ENCODE results near the gene AKNA.

The AKNA gene

DNA sequence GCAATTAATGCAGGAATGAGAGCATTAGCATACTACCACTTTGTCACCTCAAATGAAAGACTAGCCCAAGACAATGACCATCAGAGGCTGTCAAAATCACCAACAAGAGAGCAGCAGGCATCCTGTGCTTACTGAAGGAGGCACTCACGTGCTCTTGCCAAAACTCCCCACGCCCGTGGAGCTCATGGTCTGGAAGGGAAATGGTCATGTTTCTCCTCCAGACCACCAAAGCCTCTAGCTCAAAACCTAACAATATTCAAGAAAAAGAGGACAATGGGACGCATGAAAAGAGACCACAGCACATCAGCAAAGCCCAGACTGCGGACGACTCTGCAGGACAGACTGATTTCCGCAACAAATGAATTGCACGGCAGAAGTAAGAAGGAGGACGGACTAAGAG lies 12.8 kb downstream of the AKNA start:
- Histone ChIP-seq H3K4me1 (ENCODE audit: control insufficient read depth, insufficient read depth, low read length, unreplicated experiment) (peaks cover 24% of the 10 kb centered on the region), H3K36me3 (ENCODE audit: insufficient read depth, low read length) (peaks cover 8% of the 10 kb centered on the region; the same call in 1 of the 2 replicates), H3K4me3 (ENCODE audit: low read depth, low read length) (no peak overlapping the region), H3K27ac (ENCODE audit: low read depth, low read length) (no peak overlapping the region), H3K27me3 (ENCODE audit: insufficient read depth, low read length) (no peaks in the 10 kb centered on the region), H2AFZ (ENCODE audit: low read length, unreplicated experiment) (no peak overlapping the region), H3K79me2 (ENCODE audit: control insufficient read depth, insufficient read depth, low read length, unreplicated experiment) (no peaks in the 10 kb centered on the region)

DNA sequence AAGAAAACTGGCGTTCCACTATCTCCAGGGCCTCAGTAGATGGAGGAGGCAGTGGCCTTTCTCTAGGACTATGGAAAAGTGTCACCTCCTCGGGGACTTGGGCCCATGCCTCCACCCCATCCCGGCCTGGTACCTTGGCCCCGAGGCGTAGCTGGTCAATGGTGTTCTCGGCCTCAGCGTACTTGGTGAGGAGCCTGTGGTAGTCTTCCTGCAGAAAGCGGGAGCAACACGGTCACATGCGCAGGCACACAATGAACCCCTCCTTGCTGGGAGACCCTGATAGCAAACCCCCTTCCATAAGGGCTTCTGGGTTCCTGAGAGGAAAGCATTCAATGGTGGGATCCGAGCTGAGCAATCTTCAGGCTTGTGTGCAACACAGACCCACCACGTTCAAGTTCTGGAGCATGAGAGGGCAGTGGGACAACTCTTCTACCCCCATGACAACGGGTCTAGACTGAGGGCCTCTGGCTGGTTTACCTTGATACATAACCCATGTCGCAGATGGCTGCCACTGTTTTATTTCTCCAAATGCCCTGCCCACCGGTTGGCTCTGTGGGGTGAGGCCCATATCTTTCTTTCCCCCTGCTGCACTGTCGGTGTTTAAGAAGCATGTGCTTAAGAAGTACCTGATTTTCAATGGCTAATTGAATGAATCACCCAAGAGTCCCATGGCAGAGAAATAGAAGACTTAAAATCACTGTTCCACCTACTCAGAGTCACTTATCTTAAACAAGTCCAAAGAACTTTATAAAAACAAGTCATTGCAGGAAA lies 13.6 kb downstream of the AKNA start:
- H3K27me3 ChIP-seq (ENCODE audit: insufficient read depth, low read length) = no peaks in the 10 kb centered on the region
- H2AFZ ChIP-seq (ENCODE audit: low read length, unreplicated experiment) = no peak overlapping the region
- H3K4me1 ChIP-seq (ENCODE audit: control insufficient read depth, insufficient read depth, low read length, unreplicated experiment) = peaks cover 24% of the 10 kb centered on the region
- no peak overlapping the region for H3K4me3 ChIP-seq (ENCODE audit: low read depth, low read length)
- H3K79me2 ChIP-seq (ENCODE audit: control insufficient read depth, insufficient read depth, low read length, unreplicated experiment) = no peaks in the 10 kb centered on the region
- H3K27ac ChIP-seq (ENCODE audit: low read depth, low read length) = no peak overlapping the region
- 0 out of 2 replicates have a peak, but pooled peaks cover under 1% of the 10 kb centered on the region for H3K36me3 ChIP-seq (ENCODE audit: insufficient read depth, low read length)

DNA sequence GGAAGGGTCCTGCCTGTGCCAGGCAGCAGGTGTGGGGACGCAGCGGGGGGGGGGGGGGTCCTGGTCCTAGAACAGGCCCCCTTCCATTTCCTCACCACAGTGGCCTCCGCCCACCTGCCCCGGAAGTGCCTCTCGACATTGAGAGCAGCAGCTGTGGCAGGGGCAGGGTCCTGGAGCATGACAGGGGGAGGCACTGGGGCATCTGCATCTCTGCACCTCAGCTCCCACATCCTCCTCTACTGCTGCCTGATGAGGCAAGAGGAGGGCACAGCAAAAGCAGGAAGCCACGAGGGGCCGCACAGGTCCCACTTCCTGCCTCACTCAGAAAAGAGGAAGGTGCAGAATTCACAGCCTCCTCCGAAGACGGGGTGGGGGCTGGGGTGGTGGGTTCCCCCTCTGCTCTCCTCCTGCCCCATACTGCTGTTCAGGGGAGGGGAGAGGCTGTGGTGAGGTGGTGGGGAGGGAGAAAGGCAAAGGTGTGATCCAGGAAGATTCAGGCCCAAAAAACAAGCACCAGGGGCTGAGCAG lies 14.8 kb downstream of the AKNA start:
- Histone ChIP-seq H3K4me3 (ENCODE audit: low read depth, low read length) (no peak overlapping the region), H2AFZ (ENCODE audit: low read length, unreplicated experiment) (no peak overlapping the region), H3K27me3 (ENCODE audit: insufficient read depth, low read length) (no peaks in the 10 kb centered on the region), H3K79me2 (ENCODE audit: control insufficient read depth, insufficient read depth, low read length, unreplicated experiment) (no peaks in the 10 kb centered on the region), H3K4me1 (ENCODE audit: control insufficient read depth, insufficient read depth, low read length, unreplicated experiment) (peaks cover 26% of the 10 kb centered on the region), H3K36me3 (ENCODE audit: insufficient read depth, low read length) (no peaks in the 10 kb centered on the region), H3K27ac (ENCODE audit: low read depth, low read length) (peak overlapping the region; percentile 33)

DNA sequence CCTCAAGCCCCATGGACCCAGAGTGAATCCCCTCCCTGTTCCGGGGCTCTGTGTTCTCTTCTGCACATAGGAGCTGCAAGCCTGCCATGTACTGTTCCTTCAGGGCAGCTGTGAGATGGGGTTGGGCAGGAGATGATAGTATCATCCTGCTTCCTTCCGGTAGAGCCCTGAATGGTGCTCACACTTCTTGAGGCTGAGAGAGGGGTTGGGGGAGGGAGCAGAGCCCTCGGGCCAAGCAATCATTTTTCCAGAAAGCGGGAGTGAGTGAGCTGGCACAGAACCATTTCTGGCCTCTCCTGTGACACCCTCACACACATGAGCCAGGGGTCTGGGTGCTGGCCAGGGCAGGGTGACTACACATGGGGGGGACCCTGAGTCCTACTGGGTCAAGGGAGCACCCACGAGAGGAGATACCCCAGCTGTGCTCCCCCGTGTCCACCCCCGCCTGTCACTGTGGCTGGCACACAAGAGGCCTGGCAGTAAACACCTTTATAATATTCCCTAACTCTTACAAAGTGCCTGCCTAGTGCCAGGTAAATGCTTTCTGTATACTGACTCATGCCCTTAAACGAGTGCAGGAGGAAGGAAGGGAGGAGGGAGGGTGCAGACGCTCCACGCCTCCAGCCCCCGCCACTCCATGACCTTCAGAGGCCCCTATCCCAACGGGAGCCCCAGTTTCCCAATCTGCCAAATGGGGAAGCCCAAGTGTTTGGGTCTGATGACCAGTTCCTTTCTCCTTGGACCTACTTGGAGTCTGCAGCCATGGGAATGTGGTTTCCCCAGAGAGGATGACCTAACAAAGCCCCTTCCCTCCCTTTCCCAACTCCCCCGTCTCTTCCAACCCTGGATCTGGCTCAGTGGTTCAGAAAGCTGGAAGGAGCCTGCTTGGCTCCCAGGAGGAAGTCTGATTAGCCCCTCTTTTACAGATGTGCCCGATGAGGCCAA lies 15.5 kb downstream of the AKNA start:
- Histone ChIP-seq H3K4me1 (ENCODE audit: control insufficient read depth, insufficient read depth, low read length, unreplicated experiment) (peaks cover 28% of the 10 kb centered on the region), H3K79me2 (ENCODE audit: control insufficient read depth, insufficient read depth, low read length, unreplicated experiment) (no peaks in the 10 kb centered on the region), H2AFZ (ENCODE audit: low read length, unreplicated experiment) (no peak overlapping the region), H3K36me3 (ENCODE audit: insufficient read depth, low read length) (no peaks in the 10 kb centered on the region), H3K4me3 (ENCODE audit: low read depth, low read length) (no peak overlapping the region), H3K27ac (ENCODE audit: low read depth, low read length) (peak overlapping the region; percentile 29; the same call in 1 of the 2 replicates), H3K27me3 (ENCODE audit: insufficient read depth, low read length) (no peaks in the 10 kb centered on the region)

DNA sequence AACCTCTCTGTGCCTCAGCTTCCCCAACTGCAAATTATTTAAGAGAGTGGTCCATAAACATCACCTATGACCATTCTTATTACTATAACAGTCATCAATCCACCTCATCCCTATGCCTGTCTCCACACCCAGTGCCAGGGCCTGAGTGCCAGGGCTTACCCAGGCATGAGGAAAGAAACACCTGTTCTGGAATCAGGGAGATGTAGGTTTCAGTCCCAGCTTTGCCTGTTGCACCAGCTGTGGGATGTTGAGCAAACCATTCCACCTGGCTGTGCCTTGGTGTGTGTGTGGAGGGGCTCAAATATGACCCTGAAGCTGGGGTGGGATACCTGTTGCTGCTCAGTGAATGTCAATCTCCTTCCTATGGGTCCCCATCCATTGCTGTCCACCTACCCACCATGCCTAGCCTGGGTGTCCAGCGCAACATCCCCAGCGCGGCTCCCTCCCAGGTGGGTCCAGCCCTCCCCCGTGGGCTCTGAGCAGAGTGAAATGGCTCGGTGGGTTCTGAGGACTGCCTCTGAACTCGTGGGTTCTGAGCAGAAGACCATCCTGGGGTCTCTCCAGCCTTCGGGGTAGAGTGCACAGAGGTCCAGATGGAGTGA lies 16.3 kb downstream of the AKNA start:
- Histone ChIP-seq H2AFZ (ENCODE audit: low read length, unreplicated experiment) (no peak overlapping the region), H3K36me3 (ENCODE audit: insufficient read depth, low read length) (no peaks in the 10 kb centered on the region), H3K27ac (ENCODE audit: low read depth, low read length) (peak overlapping the region; percentile 29; the same call in 1 of the 2 replicates), H3K79me2 (ENCODE audit: control insufficient read depth, insufficient read depth, low read length, unreplicated experiment) (no peaks in the 10 kb centered on the region), H3K27me3 (ENCODE audit: insufficient read depth, low read length) (no peaks in the 10 kb centered on the region), H3K4me3 (ENCODE audit: low read depth, low read length) (no peak overlapping the region), H3K4me1 (ENCODE audit: control insufficient read depth, insufficient read depth, low read length, unreplicated experiment) (peaks cover 36% of the 10 kb centered on the region)

DNA sequence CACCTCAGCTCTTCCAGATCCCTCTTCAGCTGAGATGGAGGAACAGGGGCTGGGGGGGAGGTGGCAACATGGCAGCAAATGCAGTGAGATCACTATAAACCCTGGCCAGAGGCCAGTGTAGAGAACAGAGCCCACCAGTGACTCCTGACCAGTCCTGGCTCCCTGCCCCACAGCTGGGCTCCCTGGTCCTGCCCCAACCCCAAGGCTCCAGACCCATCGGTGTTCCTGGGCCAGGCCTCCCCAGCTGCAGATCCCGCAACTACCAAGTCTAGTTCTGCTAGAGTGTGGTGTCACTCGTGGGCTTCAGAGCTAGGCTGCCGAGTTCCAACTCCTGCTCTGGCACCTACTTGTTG lies 16.8 kb downstream of the AKNA start:
- Histone ChIP-seq H3K4me1 (ENCODE audit: control insufficient read depth, insufficient read depth, low read length, unreplicated experiment) (peaks cover 40% of the 10 kb centered on the region), H3K36me3 (ENCODE audit: insufficient read depth, low read length) (no peaks in the 10 kb centered on the region)

DNA sequence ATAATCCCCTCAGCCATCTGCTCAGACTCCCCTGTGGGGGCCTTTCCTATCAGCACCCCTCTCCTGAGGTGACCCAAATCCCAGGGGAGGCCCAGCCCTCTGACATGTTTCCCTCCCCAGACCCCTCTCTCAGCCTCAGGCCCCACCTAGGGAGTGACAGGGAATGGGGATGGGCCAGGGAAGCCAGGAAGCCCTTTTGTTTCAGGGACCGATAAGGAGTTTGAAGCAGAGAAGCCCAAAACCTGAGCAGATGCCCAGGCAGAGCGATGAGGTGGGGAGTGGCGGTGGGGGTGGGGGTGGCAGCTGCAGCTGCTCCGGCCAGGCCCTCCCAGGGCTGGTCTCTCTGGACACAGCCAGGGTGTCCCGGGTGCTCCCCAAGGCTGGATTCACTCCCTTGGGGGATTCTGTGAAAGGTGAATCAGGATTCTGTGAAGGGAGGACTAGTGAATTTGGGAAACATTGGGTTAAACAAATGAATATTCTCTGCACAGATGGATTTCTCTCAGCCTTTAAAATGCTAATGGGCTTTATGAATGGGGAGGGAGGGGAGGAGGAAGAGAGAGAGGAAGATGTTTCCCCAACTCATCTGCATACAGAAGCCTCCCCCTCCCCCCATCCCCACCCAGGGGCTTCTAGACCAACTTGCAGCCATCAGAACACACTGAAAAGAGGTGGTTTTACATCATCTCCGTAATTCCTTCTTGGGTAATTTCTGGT lies 17.4 kb downstream of the AKNA start:
- Histone ChIP-seq H3K79me2 (ENCODE audit: control insufficient read depth, insufficient read depth, low read length, unreplicated experiment) (no peaks in the 10 kb centered on the region), H3K4me3 (ENCODE audit: low read depth, low read length) (no peak overlapping the region), H3K36me3 (ENCODE audit: insufficient read depth, low read length) (no peaks in the 10 kb centered on the region)

More for the DNA sequence above, 16.8 kb downstream of the AKNA start:
- no peak overlapping the region for H3K4me3 ChIP-seq (ENCODE audit: low read depth, low read length)
- H3K27ac ChIP-seq (ENCODE audit: low read depth, low read length) = no peak overlapping the region
- no peak overlapping the region for H2AFZ ChIP-seq (ENCODE audit: low read length, unreplicated experiment)
- no peaks in the 10 kb centered on the region for H3K27me3 ChIP-seq (ENCODE audit: insufficient read depth, low read length)
- H3K79me2 ChIP-seq (ENCODE audit: control insufficient read depth, insufficient read depth, low read length, unreplicated experiment) = no peaks in the 10 kb centered on the region

DNA sequence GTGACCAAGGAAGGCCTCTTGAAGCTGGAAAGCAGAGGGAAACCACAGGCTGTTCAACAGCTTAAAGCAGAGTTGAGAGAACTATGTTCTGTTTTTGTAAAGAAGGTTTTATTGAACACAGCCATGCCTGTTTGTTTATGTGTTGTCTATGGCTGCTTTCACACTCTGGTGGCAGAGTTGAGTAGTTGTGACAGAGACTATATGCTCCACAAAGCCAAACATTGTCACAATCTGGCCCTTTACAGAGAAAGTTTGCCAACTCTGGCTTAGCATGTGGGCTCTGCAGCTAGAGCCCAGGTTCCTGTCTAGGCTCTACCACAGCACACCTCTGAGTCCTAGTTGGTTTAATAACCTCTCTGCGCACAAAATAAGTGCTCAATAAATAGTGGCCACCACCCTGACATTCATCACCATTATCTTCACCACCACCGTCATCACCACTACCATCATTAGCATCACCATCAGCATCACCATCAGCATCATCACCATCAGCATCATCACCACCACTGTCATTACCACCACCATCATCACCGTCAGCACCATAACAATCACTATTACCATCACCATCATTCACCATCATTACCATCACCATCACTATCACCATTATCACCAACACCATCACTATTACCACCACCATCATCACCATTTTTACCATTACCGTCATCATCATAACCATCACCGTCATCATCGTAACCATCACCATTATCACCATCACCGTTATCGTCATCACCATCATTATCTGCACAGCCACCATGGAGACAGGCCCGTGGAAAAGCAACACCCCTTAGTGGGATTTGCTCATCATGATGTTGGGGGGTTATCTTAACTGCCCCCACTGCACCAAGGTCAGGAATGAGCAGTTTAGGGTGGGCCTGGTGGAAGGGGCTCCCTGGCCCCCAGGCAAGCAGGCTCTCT lies 18.3 kb downstream of the AKNA start:
- no peaks in the 10 kb centered on the region for H3K36me3 ChIP-seq (ENCODE audit: insufficient read depth, low read length)
- H3K27me3 ChIP-seq (ENCODE audit: insufficient read depth, low read length) = no peaks in the 10 kb centered on the region
- H2AFZ ChIP-seq (ENCODE audit: low read length, unreplicated experiment) = no peak overlapping the region
- no peak overlapping the region for H3K27ac ChIP-seq (ENCODE audit: low read depth, low read length)
- H3K4me1 ChIP-seq (ENCODE audit: control insufficient read depth, insufficient read depth, low read length, unreplicated experiment) = peaks cover 52% of the 10 kb centered on the region
- no peaks in the 10 kb centered on the region for H3K79me2 ChIP-seq (ENCODE audit: control insufficient read depth, insufficient read depth, low read length, unreplicated experiment)
- no peak overlapping the region for H3K4me3 ChIP-seq (ENCODE audit: low read depth, low read length)

More for the DNA sequence above, 17.4 kb downstream of the AKNA start:
- Histone ChIP-seq H2AFZ (ENCODE audit: low read length, unreplicated experiment) (no peak overlapping the region), H3K27ac (ENCODE audit: low read depth, low read length) (no peak overlapping the region), H3K27me3 (ENCODE audit: insufficient read depth, low read length) (no peaks in the 10 kb centered on the region), H3K4me1 (ENCODE audit: control insufficient read depth, insufficient read depth, low read length, unreplicated experiment) (peaks cover 44% of the 10 kb centered on the region)

DNA sequence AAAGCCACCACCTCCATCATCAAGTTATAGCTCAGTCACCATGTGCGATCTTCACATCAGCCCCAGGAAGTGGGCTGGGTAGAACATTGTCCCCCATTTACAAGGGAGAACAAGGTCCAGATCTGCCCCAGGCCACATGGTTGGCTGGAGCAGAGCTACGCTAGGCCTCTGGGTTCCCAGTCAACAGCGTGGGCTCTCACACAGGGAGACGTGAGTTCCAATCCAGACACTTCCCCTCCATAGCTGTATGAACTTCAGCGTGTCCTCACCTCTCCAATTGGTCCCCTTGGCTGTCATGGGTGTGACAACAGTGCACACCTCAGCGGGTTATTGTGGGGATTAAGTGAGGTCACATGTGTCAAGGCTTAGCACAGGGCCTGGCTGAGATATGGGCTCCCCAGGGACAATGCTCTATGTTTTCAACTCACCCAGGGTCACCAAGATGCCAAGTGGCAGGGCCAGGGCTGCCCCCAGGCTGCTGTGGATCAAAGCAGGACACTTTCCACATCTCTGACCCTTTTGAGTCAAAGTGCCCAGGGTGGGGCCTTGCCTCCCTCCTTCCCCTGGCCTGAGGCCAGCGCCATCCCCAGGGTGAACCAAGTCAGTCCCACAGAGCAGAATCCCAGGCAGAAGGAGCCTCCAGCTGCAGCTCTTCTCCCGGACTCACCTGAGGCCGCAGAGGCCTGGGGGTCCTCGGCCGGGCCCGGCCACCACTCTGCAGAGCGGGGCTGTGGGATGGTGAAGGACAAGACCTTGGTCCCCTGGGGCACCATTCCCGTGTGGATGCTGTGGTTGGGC lies 19.8 kb downstream of the AKNA start:
- Histone ChIP-seq H3K79me2 (ENCODE audit: control insufficient read depth, insufficient read depth, low read length, unreplicated experiment) (no peaks in the 10 kb centered on the region), H3K27ac (ENCODE audit: low read depth, low read length) (no peak overlapping the region), H3K27me3 (ENCODE audit: insufficient read depth, low read length) (no peaks in the 10 kb centered on the region), H3K4me3 (ENCODE audit: low read depth, low read length) (no peak overlapping the region), H3K36me3 (ENCODE audit: insufficient read depth, low read length) (0 out of 2 replicates have a peak, but pooled peaks cover 1% of the 10 kb centered on the region), H3K4me1 (ENCODE audit: control insufficient read depth, insufficient read depth, low read length, unreplicated experiment) (peaks cover 62% of the 10 kb centered on the region), H2AFZ (ENCODE audit: low read length, unreplicated experiment) (no peak overlapping the region)

Data from ACC112 (cell line).